ENCODE data around the gene ADAM33. TPM values are rescaled to one million over a fixed set of nuclear protein-coding genes. Genes with fewer than 3 reads are reported as not detected.

Gene ADAM33
- total RNA-seq, 1 donor from 2014 or later, result 52.6 TPM

- DNase-seq, result no peak
These were observed 14.3 kb downstream of the ADAM33 start for GRCh38 chr20:3667434-3668037.

GRCh38 chr20:3663858-3664257, 18.0 kb downstream of the ADAM33 start:
- DNase-seq, result no peak

- DNase-seq, result no peak
These were observed 18.6 kb downstream of the ADAM33 start, which contains the start of gene GFRA4 for GRCh38 chr20:3663031-3663701. TSS of gene GFRA4 (minus strand) at chr20:3663399. CDS start at chr20:3663399, 0 bp downstream.

- no peak for DNase-seq
These were observed 19.8 kb downstream of the ADAM33 start for GRCh38 chr20:3661814-3662665.

GRCh38 chr20:3661060-3661813, 20.6 kb downstream of the ADAM33 start:
- no peak for DNase-seq

- DNase-seq, result no peak
These were observed 21.3 kb downstream of the ADAM33 start for GRCh38 chr20:3660262-3661059.

GRCh38 chr20:3659492-3660261, 22.1 kb downstream of the ADAM33 start:
- DNase-seq, result no peak

- DNase-seq, result no peak
These were observed 22.9 kb downstream of the ADAM33 start for GRCh38 chr20:3658716-3659491.

- DNase-seq, result no peak
These were observed 23.6 kb downstream of the ADAM33 start for GRCh38 chr20:3658019-3658715.

GRCh38 chr20:3655131-3655405, 26.7 kb downstream of the ADAM33 start:
- DNase-seq, result no peak

- no peak for DNase-seq
These were observed 27.3 kb downstream of the ADAM33 start for GRCh38 chr20:3654326-3655130.

- DNase-seq, result peak; percentile 26
These were observed 27.9 kb downstream of the ADAM33 start for GRCh38 chr20:3653921-3654320.

GRCh38 chr20:3652676-3653596, 28.9 kb downstream of the ADAM33 start:
- no peak for DNase-seq

- no peak for DNase-seq
These were observed 29.6 kb downstream of the ADAM33 start for GRCh38 chr20:3652221-3652620.

GRCh38 chr20:3651204-3651962, 30.4 kb downstream of the ADAM33 start:
- no peak for DNase-seq

GRCh38 chr20:3648951-3649350, 32.9 kb downstream of the ADAM33 start:
- no peak for DNase-seq

GRCh38 chr20:3647473-3647872, 34.3 kb downstream of the ADAM33 start:
- DNase-seq, result no peak
